ENCODE results near the gene WDR6.

WDR6 gene

GRCh38 chr3:49029563-49029884 lies 22.3 kb downstream of the WDR6 start:
- no peak for DNase-seq (ENCODE audit: low read depth)

GRCh38 chr3:49030321-49030720 lies 23.1 kb downstream of the WDR6 start:
- no peak for DNase-seq (ENCODE audit: low read depth)

DNA sequence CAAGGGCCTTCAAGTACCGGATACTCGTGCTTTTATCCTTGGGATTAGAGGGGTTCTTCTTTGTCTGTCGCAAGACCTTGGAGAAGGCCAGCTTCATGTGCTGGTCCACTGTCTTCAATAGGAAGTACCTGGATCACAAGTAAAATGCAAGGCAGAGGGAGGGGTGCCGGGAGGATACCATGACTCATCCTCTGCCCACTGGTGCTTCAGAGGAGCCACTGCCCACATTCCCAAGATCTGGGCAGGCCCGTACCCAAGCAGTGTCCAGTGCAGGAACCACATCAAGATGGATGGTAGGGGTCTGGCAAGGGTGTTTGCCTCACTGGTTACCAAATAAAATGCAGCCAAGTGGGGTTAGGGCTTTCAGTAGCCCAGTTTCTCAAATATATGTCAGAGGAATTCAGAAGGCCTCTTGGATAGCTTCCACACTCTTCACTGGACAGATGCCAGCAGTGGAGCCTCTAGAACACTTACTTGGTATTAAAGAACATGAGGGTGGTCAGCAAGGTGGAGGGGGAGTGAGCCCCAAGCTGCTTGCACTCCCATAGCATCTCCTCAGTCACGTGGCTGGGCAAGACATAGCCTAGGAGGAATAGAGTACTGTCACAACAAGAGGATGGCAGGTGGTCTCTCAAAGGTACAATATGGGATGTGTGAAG lies 25.6 kb downstream of the WDR6 start:
- no peak for DNase-seq (ENCODE audit: low read depth)

GRCh38 chr3:49034650-49035049 lies 27.5 kb downstream of the WDR6 start:
- no peak for DNase-seq (ENCODE audit: low read depth)

DNA sequence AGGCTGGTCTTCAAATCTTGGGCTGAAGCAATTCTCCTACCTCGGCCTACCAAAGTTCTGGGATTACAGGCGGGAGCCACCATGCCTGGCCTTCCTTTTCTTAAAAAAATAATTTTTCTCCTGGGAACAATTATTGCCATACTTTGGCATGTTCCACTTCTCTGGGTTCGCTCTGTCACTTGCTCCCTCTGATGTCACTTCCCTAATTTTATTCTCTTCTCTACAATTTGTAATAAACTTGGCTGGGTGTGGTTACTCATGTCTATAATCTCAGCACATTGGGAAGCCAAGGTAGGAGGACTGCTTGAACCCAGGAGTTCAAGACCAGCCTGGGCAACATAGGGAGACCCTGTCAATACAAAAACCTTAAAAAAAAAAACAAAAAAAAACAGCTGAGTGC lies 28.1 kb downstream of the WDR6 start:
- no peak for DNase-seq (ENCODE audit: low read depth)

GRCh38 chr3:49053543-49053942 lies 46.4 kb downstream of the WDR6 start:
- no peak for DNase-seq (ENCODE audit: low read depth)

DNA sequence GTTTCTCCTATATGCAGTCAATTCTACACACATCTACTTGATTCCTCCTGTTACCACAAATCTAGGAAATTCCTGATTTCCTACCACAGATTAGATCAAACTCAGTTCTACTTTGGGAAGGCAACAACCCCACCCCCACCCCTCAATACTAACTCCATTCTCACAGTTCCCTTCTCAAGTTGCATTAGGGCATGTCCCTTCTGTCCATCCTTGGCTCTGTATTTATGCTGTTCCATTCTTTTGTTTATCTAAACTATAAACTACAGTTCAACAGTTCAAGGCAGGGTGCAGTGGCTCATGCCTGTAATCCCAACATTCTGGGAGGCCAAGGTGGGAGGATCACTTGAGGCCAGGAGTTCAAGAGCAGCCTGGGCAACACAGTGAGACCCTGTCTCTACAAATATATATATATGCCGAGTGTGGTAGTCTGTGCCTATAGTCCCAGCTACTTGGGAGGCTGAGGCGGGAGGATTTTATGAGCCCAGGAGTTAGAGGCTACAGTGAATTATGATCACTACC lies 47.2 kb downstream of the WDR6 start:
- no peak for DNase-seq (ENCODE audit: low read depth)

DNA sequence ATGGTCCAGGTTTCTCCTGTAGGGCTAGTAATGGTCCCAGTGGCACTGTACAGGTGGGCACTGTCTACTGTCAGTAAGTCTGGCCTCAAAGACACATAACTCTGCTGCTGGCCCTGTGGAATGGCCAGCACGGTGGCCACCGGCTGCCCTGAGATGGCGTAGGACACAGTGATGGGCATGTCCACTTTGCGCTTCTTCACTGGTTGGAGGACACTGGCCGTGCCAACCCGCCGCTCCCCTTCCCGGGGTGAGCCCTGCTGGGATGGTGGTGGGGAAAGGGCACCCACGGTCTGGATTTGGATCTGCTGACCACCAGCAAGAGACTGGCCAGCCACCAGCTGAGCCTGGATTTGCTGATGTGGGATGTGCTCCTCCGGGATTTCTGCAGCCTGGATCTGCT lies 50.1 kb downstream of the WDR6 start:
- DNase-seq (ENCODE audit: low read depth): no peak

DNA sequence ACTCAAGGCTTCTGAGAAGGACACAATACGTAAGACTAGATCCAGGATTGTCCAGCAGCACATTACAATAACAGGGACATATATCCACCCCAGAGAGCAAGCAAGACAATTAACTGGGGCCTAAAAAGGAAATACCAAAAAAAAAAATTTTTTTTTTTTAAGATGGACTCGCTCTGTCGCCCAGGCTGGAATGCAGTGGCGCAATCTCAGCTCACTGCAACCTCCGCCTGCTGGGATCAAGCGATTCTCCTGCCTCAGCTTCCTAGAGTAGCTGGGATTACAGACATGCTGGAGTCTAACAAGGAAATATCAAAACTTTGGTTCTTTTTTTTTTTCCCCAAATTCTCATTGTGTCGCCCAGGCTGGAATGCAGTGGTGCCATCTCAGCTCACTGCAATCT lies 50.8 kb downstream of the WDR6 start:
- DNase-seq (ENCODE audit: low read depth): no peak
